Stimulated activated CD4-positive, alpha-beta T cell treated with anti-CD3 and anti-CD28 coated beads, Interleukin-15, amount 100 ng/mL, for 48 hours (primary cell): ENCODE results near the gene PDE4D.

ENCODE experiments used
- DNase-seq, 2 donors: peaks; one replicate each; pipeline ENCODE4 v3.0.0-alpha.2; 2020; ENCODE audit warnings: low read depth in 2 of 2

PDE4D gene

GRCh38 chr5:59142138-59142537 is 751.4 kb downstream of the PDE4D start:
- DNase-seq, result no peak

GRCh38 chr5:59140133-59140532 is 753.4 kb downstream of the PDE4D start:
- DNase-seq, result no peak

DNA sequence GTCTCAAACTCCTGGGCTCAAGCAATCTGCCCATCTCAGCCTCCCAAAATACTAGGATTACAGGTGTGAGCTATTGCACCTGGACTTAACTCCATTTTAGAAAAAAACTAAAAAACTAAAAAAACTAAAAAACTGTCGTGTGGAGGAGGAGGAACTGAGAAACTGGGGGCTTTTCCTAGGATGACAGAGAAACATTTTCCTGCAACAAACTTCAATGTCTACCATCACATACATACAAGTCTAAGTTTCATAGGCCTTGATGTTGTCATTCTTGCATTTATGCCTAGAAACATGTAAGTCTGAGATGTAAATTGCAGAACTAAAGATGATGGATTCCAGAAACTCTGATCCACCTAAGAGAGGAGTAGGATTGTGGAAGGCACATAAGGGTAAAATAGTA is 753.8 kb downstream of the PDE4D start:
- no peak for DNase-seq

DNA sequence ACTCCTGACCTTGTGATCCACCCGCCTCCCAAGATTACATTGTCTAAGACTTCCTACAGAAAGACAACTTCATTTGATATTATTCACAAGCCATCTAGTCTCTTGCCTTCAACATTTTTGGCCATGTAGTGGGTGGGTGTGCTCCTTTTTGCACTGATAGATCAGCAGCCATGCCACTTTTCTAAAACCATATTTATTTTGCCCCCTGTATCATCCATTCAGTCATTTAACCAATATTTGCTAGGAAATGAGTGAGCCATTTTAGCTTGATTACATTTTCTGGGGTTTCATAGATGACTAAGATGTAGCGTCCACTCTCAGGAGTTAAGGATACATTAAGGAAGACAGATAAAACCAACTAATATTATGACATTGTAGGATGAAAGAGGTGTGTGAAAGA is 755.0 kb downstream of the PDE4D start:
- no peak for DNase-seq

DNA sequence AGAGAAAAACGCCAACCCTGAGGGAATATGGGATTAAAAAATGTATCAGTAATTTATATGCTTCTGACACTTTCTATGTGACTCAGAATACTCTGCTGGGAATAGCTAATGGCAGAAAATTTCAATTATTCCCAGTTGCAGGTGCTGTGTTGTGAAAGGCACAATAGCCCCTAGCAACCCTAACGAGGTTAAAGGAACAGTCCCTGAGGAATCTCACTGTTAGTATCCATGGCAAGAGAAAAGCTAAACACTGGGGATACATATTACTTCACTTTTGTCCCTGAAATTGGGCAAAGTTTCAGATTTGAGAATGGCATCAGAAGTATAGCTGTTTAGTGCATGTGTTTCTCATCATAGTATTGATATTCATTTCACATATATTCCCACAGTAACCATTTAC is 755.7 kb downstream of the PDE4D start:
- DNase-seq, result no peak

- DNase-seq, result no peak
Observed at GRCh38 chr5:59136549-59136948, 757.0 kb downstream of the PDE4D start.

GRCh38 chr5:59134471-59135163 is 758.9 kb downstream of the PDE4D start:
- no peak for DNase-seq

DNA sequence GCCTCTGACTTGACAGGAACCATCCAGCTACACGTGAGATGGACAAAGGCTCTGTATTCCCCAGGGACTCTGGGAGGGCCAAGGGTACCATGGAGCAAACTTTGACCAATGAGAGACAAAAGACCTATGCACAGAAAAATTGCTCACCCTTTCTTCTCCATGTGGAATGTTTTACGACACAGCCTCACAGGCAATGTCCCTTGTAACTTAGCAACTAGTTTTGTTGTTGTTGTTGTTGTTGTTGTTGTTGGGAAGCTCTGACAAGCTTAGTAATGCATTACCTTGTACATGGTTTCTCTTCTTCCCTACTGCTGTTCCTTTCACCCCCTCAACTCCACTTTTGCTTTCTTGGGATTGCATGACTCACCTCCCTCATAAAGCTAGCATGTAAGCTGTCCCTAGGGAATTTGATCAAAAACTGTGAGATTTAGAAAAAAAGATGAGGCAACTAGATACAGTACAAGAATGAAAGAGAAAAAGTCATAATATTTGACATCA is 759.7 kb downstream of the PDE4D start:
- no peak for DNase-seq

DNA sequence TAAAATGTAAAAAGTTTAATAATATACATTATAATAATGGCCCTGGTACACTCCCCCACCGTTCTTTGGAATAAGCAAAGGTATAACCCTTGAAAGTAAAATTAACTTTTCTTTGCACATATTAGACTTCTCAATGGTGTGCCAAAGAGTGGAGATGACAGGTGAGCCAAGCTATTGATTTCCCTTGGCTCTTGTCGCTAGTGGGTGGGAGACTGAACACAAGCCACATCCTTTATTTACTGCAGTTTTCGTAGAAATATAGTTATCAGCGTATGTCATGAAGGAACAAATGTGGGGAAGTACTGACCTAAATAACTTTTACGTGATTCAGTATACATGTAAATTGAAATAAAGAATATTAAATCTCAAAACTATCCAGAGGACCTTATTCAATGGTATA is 761.4 kb downstream of the PDE4D start:
- DNase-seq, result no peak

GRCh38 chr5:59130431-59130830 is 763.1 kb downstream of the PDE4D start:
- no peak for DNase-seq

DNA sequence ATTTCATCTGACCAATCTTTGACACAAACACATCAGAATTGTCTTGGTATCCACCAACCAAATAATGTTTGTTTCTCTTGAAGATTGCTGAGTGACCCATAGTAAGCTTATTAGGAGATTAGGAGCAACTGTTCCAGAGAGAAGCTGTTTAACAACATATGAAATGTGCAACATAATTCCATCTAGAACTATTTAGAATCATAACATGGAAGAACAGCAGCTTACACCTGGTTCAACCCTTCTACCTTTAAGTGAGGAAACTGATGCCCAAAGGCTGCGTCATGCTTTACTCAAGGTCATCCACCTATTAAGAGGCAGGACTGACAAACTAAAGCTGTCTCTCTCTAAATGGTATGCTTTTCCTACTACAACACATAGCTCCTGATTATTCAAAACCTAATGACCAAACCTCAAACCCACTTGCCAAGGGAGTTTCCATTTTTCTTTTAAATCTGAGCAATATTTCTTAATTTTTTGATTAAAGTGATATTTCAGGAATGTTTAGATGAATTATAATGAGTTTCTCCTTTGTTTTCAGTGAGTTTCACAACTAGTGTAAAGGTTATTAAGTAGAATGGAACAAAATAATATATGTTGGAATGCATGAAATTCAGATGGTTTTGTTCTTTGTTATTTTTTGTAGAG is 764.8 kb downstream of the PDE4D start:
- no peak for DNase-seq

DNA sequence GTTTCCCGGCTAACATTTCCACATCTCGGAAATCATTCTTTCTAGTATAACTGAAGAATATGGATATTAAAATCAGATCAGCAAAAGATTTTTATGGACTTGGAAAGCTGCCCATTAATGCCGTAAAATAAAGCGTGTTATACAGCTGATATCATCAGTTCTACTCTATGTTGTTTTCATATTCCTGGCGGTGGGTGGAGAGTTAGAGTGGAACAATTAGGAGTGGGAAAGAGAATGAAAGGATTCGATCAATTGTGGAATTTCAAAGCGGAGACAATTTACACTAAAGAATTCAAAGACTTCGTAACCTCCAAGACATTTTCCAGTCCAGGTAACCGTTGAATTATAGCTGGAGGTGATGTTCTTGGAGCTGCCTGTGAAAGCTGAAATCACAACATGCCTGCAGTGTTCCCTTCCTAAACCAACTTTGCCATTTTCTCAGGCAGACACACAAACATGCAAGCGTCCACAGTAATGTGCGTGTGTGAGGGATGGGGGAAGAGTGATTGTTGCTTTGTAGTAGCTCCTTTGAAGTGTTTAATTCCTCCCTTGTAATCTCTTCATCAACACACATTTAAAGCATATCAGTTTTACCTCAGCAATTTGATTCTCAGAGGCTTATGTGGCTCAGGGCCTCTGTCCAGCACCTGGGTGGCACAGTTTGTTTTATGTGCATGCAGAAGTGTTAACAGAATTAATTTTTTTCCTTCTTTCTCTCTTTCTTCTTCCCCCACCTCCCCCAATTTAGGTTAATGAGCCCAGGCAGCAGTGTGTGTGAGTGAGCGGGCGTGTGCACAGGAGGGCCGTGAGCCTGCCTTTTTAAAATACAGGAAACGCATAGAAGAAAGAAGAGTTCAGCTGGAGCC is 766.6 kb downstream of the PDE4D start:
- DNase-seq, result no peak

DNA sequence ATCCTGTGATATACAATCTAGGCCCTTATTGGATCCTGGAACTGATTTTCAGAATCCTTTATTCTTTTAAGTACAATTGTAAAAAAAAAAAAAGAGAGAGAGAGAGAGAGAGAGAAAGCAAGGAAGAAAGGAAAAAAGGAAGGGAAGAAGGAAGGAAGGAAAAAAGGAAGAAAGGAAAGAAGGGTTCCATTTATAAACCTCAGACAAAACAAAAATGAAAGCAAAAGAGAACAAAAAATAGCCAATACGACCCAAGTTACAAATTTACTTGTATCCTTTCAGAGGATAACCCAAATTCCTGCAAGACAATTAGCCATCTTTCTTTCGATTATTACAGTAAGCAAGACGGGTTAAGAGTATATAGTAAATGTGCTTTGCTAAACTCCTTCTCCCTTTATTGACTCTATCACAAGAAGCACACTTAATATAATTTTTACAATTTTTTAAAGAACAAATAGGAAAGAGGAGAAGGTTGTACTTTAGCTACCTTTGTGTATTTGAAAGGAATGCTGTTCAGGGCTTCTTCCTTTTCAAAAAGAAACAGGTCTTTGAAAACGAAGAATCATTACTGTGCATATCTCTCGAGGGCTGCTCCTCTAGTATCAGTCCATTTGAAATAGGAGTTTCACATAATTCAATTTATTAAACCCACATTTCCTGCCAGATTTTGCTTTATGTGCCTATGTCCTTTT is 767.4 kb downstream of the PDE4D start:
- no peak for DNase-seq

- no peak for DNase-seq
Observed at GRCh38 chr5:59125011-59125961, 768.2 kb downstream of the PDE4D start.

- DNase-seq, result no peak
Observed at GRCh38 chr5:59123595-59124561, 769.6 kb downstream of the PDE4D start.

DNA sequence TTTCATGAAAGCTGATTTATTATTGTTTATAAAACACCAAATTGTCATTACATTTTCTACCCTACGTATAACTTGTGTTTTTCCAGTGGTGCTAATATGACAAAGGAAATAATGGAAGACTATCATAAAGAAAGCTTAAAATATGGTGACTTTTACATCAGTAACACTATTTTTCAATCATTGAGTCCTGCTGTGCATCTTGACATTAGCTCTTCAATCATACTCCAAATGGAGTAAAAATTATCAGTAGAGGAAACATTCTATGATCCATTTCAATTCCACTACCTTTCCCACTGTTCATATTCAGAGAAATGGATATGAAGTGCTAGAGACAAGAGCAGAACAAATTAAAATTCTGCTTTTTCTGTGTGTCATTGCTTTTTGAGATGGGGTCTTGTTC is 774.0 kb downstream of the PDE4D start:
- no peak for DNase-seq

DNA sequence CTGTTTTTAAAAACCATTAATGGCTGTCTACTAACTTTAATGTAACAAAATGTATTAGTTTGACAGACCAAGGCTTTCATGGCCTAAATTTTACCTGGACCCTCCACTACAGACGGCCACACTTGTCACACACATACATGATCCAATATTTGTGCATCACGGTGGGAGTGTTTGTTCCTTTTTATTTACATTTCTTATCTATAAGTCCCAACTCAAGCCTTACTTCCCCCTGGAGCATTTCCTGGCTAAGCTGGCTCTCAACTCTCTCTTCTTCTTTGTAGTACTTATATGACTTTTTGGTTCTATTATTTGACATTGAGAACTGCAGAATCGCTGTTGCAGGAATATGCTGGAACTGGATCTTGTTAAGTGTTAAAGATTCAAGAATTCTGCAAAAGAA is 776.2 kb downstream of the PDE4D start:
- DNase-seq, result no peak

DNA sequence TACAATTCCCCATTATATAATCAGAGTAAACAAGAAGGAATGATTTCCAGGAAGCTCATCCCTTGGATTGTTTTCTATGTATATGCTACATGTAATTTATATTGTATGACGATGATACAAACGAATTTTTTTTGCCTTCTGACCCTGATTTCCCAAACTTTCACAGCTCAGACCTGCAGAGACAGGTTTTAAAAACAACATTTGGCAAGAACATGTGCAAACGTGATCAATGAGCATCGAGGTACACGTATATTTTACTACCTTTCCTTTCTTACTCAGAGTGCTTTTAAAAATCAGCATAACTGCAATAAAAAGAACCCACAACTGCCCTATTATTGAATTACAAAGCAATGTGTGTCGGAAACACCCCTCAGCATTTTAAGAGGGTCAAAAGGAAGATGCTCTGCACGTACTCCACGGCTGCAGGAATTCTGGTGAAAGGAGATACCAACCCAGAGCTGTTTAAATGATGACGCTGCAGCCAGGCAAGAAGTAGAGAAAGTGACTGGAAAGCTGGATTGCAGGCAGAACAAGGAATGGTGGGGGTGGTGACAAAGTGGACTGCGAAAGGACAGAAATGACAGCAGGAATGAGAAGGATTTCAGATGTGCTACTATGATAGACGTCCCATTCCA is 777.2 kb downstream of the PDE4D start:
- DNase-seq, result no peak

- DNase-seq, result no peak
Observed at GRCh38 chr5:59115345-59115744, 778.2 kb downstream of the PDE4D start.
